DND-41 (cell line): ENCODE measurements around the gene AKAP6.

Source experiments
- ATAC-seq: fragments of 200-7000 bp; cut with Tn5 transposase; 3 replicates; pipeline ENCODE4 v1.9.1; 2021; ENCODE audit warnings: low read depth; ENCODE audit not compliant: insufficient read depth
- DNase-seq: peaks from one replicate; pipeline ENCODE4 v3.0.0-alpha.2; 2020
- H2AFZ ChIP-seq: 2 replicates; pipeline ENCODE4 v1.6.0; 2012; ENCODE audit warnings: low read depth, low read length
- H3K27ac ChIP-seq: 2 replicates; pipeline ENCODE4 v1.5.1; 2012; ENCODE audit warnings: low read length, inconsistent platforms
- H3K27me3 ChIP-seq: fragments of 200-600 bp; sonication (generic); 2 replicates; pipeline ENCODE4 v1.6.0; 2012; ENCODE audit warnings: low read length, mild to moderate bottlenecking, inconsistent platforms; ENCODE audit not compliant: insufficient read depth, poor library complexity
- H3K36me3 ChIP-seq: 2 replicates; pipeline ENCODE4 v1.5.1; 2012; ENCODE audit warnings: low read length, inconsistent platforms; ENCODE audit not compliant: insufficient read depth
- H3K4me1 ChIP-seq: 2 replicates; pipeline ENCODE4 v1.5.1; 2012; ENCODE audit warnings: mild to moderate bottlenecking, low read length; ENCODE audit not compliant: insufficient read depth
- H3K4me2 ChIP-seq: 2 replicates; pipeline ENCODE4 v1.6.0; 2012; ENCODE audit warnings: mild to moderate bottlenecking, moderate library complexity, low read length, inconsistent platforms; ENCODE audit not compliant: insufficient read depth
- H3K4me3 ChIP-seq, 2 experiments: fragments of 200-600 bp in 1 of 2; shearing (Covaris generic) in 1 of 2; 2 replicates each; pipeline ENCODE4 v1.5.1; 2012 to 2016; ENCODE audit warnings: inconsistent platforms in 2 of 2, low read length in 2 of 2, mild to moderate bottlenecking in 2 of 2, low read depth in 1 of 2, moderate library complexity in 1 of 2
- H3K79me2 ChIP-seq: 2 replicates; pipeline ENCODE4 v1.6.0; 2012; ENCODE audit warnings: low read length, inconsistent platforms; ENCODE audit not compliant: insufficient read depth
- H3K9ac ChIP-seq: 2 replicates; pipeline ENCODE4 v1.6.0; 2012; ENCODE audit warnings: low read depth, mild to moderate bottlenecking, inconsistent platforms, low read length, moderate library complexity
- H3K9me3 ChIP-seq: 2 replicates; pipeline ENCODE4 v1.5.1; 2012; ENCODE audit warnings: low read length, moderate library complexity, mild to moderate bottlenecking, inconsistent platforms; ENCODE audit not compliant: insufficient read depth, severe bottlenecking
- H4K20me1 ChIP-seq: 2 replicates; pipeline ENCODE4 v1.6.0; 2012; ENCODE audit warnings: low read length; ENCODE audit not compliant: insufficient read depth
- CTCF ChIP-seq: IDR thresholded peaks from 2 replicates; pipeline ENCODE4 v1.5.1; 2012; ENCODE audit warnings: borderline replicate concordance, low read length, moderate library complexity, mild to moderate bottlenecking; ENCODE audit not compliant: poor library complexity, severe bottlenecking; ENCODE audit errors: extremely low read depth
- EZH2 ChIP-seq: IDR thresholded peaks from 3 replicates; pipeline ENCODE4 v1.6.1; 2012; ENCODE audit warnings: borderline replicate concordance, low read depth, mild to moderate bottlenecking, moderate library complexity, low read length, inconsistent platforms; ENCODE audit not compliant: severe bottlenecking

Gene AKAP6

DNA sequence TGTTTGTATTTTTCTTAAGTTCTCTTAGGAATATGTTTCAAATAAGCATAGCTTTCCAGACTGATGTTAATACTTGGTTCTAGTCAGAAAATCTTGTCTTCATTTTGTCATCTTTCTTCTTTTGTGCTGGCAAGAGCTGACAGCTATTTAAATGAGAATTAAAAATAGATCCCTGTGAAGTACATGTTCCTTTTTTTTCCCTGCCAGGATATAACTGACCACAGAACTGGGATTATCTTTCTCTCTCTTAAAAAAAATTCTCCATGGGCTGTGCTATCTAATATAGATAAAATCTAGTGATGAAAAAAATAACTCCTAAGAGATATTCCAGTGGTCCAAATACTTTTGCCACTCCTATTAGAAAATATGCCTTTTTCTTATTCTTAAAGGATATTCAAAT is 163.4 kb downstream of the AKAP6 start:
- Histone ChIP-seq H3K27ac (no peak overlapping the region), H3K4me3 (no peak overlapping the region), H3K79me2 (no peaks in the 10 kb centered on the region), H4K20me1 (no peaks in the 10 kb centered on the region), H3K9ac (no peak overlapping the region), H3K4me1 (no peaks in the 10 kb centered on the region), H3K27me3 (peaks cover 8% of the 10 kb centered on the region), H3K9me3 (no peaks in the 10 kb centered on the region), H3K36me3 (no peaks in the 10 kb centered on the region), H2AFZ (no peak overlapping the region), H3K4me2 (no peak overlapping the region)
- TF ChIP-seq CTCF, result no peak
- no peak for TF ChIP-seq EZH2
- ATAC-seq (no peak), DNase-seq (no peak)

GRCh38 chr14:32494609-32495434 is 165.7 kb downstream of the AKAP6 start:
- Histone ChIP-seq H4K20me1 (no peaks in the 10 kb centered on the region), H3K4me1 (no peaks in the 10 kb centered on the region), H3K9me3 (no peaks in the 10 kb centered on the region), H3K4me2 (no peak overlapping the region), H3K36me3 (no peaks in the 10 kb centered on the region), H2AFZ (no peak overlapping the region), H3K27me3 (peaks cover 8% of the 10 kb centered on the region), H3K4me3 (no peak overlapping the region), H3K27ac (no peak overlapping the region), H3K9ac (no peak overlapping the region), H3K79me2 (no peaks in the 10 kb centered on the region)
- ATAC-seq, result no peak
- TF ChIP-seq CTCF (no peak), EZH2 (no peak)
- DNase-seq, result no peak

GRCh38 chr14:32495435-32495734 is 166.3 kb downstream of the AKAP6 start:
- Histone ChIP-seq H3K36me3 (no peaks in the 10 kb centered on the region), H4K20me1 (no peaks in the 10 kb centered on the region), H2AFZ (no peak overlapping the region), H3K79me2 (no peaks in the 10 kb centered on the region), H3K4me3 (no peak overlapping the region), H3K4me2 (no peak overlapping the region), H3K27me3 (peaks cover 8% of the 10 kb centered on the region), H3K9ac (no peak overlapping the region), H3K4me1 (no peaks in the 10 kb centered on the region), H3K9me3 (no peaks in the 10 kb centered on the region), H3K27ac (no peak overlapping the region)
- no peak for DNase-seq
- TF ChIP-seq EZH2, result no peak
- no peak for TF ChIP-seq CTCF
- no peak for ATAC-seq
